Stimulated activated CD8-positive, alpha-beta memory T cell treated with anti-CD3 and anti-CD28 coated beads, Interleukin-7, amount 100 ng/mL, for 24 hours (primary cell): Measurements from ENCODE around the gene BANP.
"Not testable (repeated sequence)": the region's sequence is repeated elsewhere in the genome, so short reads cannot be mapped to it uniquely, and the experiment has no call there.

Experiments
- DNase-seq: peaks from one replicate; pipeline ENCODE4 v3.0.0-alpha.2; 2020; ENCODE audit warnings: low read depth

The BANP gene

GRCh38 chr16:88104363-88104762, 153.1 kb downstream of the BANP start:
- DNase-seq, result not testable (repeated sequence)

- not testable (repeated sequence) for DNase-seq
Observed at GRCh38 chr16:88105574-88106140, 154.4 kb downstream of the BANP start.

DNA sequence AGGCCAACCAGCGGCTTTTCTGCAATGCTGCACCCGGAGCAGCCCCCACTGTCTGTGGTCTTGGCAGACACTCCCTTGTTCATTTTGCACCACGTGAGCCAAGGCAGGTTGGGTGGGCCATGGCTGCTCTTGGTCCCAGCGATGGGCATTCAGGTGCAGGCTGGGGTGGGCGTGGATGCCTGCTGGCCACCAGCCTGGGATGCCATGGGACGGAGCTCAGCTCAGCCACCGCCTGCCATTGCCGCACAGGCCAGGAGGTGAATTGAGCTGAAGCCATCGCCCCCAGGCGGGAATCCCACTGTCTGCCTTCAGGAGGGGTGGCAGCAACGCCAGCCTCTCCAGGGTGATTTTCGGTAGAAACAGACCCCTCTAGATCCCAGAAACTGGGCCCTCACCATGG, 155.3 kb downstream of the BANP start:
- not testable (repeated sequence) for DNase-seq

GRCh38 chr16:88108762-88109161, 157.5 kb downstream of the BANP start:
- DNase-seq, result no peak

GRCh38 chr16:88109726-88110621, 158.7 kb downstream of the BANP start:
- DNase-seq, result not testable (repeated sequence)

GRCh38 chr16:88110875-88111494, 159.8 kb downstream of the BANP start:
- DNase-seq, result not testable (repeated sequence)

- not testable (repeated sequence) for DNase-seq
Observed at GRCh38 chr16:88111976-88112375, 160.7 kb downstream of the BANP start.

- no peak for DNase-seq
Observed at GRCh38 chr16:88113545-88114045, 162.4 kb downstream of the BANP start.

- DNase-seq, result not testable (repeated sequence)
Observed at GRCh38 chr16:88114541-88115228, 163.5 kb downstream of the BANP start.

- DNase-seq, result no peak
Observed at GRCh38 chr16:88116121-88116520, 164.9 kb downstream of the BANP start.

DNA sequence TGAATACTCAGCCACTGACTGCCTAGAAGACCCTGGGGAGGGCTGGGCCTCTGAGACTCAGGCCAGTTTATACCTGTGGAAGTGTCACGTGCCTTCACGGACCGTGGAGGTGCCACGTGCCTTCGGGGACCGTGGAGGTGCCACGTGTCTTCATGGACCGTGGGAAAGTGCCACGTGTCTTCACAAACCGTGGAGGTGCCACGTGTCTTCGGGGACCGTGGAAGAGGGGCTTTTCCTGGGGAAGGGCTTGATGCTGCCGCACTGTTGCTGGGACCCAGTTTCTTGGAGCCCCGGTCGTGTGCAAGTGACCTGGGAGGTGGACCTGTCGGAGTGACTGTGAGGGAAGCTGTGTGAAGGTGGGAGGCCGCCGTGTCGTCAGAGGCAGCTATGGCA, 166.2 kb downstream of the BANP start:
- no peak for DNase-seq

DNA sequence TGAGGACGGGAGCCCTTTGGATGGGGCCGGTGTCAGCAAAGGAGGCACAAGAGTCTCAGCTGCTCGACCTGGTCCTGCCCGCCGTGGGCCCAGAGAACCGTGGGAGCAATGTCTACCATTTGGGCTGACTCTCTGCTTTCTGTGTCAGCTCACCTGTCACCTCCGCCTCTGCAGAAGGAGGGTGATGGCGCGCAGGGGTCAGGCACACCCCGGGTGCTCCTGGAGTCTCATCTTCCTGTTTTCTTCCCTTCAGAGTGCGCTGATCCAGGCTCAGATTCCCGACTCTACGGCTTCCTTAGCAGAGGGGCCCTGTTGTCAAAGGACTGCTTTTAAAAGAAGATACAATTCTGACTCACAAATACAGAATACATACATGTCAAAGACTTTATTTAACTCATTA, 167.1 kb downstream of the BANP start:
- DNase-seq, result no peak

- DNase-seq, result not testable (repeated sequence)
Observed at GRCh38 chr16:88118852-88119741, 167.9 kb downstream of the BANP start.

- DNase-seq, result not testable (repeated sequence)
Observed at GRCh38 chr16:88119881-88120751, 168.9 kb downstream of the BANP start.

DNA sequence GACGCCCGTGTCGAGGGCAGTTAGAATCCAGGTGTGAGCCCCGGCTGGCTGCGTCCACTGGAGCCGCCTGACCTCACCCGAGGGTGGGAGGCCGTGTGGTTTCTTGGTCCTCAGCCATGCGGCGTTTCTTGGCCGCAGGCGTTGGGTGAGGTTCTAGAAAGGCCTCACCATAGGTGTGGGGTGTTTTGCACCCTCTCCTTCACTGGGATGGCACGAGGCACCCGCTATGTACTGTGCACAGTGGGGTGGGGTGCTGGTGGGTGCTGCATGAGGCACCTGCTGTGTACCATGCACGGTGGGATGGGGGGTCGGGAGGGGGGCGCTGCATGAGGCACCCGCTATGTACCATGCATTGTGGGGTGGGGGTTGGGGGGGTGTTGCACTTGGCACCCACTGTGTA, 169.6 kb downstream of the BANP start:
- no peak for DNase-seq

DNA sequence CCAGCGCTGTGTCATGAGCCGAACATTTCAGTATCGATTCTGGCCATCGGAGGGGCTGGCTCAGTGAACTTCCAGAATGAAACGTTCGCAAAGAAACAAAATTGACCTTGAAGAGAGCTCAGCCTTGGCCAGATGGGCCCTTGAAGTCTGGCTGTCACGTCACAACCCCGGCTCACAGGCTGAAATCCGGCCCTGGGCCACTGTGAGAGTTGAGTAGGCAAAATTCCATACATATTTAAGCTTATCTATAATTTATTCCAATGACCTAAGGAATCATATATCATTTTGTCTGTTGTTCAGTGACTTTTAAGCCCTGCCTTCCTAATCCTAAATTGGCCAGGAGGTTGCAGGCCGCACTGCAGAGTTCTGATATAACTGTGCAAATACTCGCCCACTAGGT, 170.2 kb downstream of the BANP start:
- DNase-seq, result not testable (repeated sequence)

DNA sequence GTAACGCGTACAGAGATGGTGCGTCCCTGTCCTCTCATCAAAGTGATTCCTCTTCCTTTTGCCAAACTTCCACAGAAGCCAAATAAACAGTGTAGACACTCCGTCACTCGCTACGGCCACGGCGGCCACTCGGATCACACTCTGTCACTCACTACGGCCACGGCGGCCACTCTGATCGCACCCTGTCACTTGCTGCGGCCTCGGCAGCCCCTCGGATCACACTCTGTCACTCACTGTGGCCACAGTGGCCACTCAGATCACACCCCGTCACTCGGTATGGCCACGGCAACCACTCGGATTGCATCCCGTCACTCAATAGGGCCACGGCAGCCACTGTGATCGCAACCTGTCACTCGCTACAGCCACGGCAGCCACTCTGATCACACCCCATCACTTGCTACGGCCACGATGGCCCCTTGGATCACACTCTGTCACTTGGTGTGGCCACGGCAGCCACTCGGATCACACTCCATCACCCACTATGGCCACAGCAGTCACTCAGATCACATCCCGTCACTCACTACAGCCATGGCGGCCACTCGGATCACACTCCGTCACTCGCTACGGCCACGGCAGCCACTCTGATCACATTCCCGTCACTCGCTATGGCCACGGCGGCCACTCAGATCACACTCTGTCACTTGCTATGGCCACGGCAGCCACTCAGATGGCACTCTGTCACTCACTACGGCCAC, 170.8 kb downstream of the BANP start:
- no peak for DNase-seq
